GM21723 (cell line): ENCODE measurements around the gene HHATL.
"Not testable (repeated sequence)": the region's sequence is repeated elsewhere in the genome, so short reads cannot be mapped to it uniquely, and the experiment has no call there.

Experiments
- ATAC-seq: cut with Tn5 transposase; IDR thresholded peaks from one replicate; pipeline ENCODE4 v1.9.1; 2021; ENCODE audit warnings: mild to moderate bottlenecking, moderate library complexity; ENCODE audit not compliant: unreplicated experiment

HHATL gene

GRCh38 chr3:42734263-42734860 lies 31.8 kb upstream of the HHATL start:
- no peak for ATAC-seq

- no peak for ATAC-seq
Measured at GRCh38 chr3:42733501-42734262, 31.1 kb upstream of the HHATL start.

GRCh38 chr3:42732829-42733459 lies 30.3 kb upstream of the HHATL start:
- ATAC-seq = no peak

- no peak for ATAC-seq
Measured at GRCh38 chr3:42732196-42732828, 29.7 kb upstream of the HHATL start.

GRCh38 chr3:42731476-42732195 lies 29.0 kb upstream of the HHATL start:
- ATAC-seq = no peak

GRCh38 chr3:42730706-42731420 lies 28.3 kb upstream of the HHATL start:
- no peak for ATAC-seq

GRCh38 chr3:42730294-42730693 lies 27.7 kb upstream of the HHATL start:
- ATAC-seq = no peak

- ATAC-seq = no peak
Measured at GRCh38 chr3:42729404-42730145, 27.0 kb upstream of the HHATL start.

- no peak for ATAC-seq
Measured at GRCh38 chr3:42728668-42729364, 26.2 kb upstream of the HHATL start.

- ATAC-seq = no peak
Measured at GRCh38 chr3:42728056-42728455, 25.5 kb upstream of the HHATL start.

- ATAC-seq = no peak
Measured at GRCh38 chr3:42725454-42725853, 22.9 kb upstream of the HHATL start.

- ATAC-seq = no peak
Measured at GRCh38 chr3:42723219-42723618, 20.6 kb upstream of the HHATL start.

GRCh38 chr3:42722442-42722841 lies 19.8 kb upstream of the HHATL start:
- not testable (repeated sequence) for ATAC-seq

- ATAC-seq = no peak
Measured at GRCh38 chr3:42721690-42722089, 19.1 kb upstream of the HHATL start.

- ATAC-seq = no peak
Measured at GRCh38 chr3:42720126-42720525, 17.5 kb upstream of the HHATL start.

- ATAC-seq = no peak
Measured at GRCh38 chr3:42719002-42719401, 16.4 kb upstream of the HHATL start.

- no peak for ATAC-seq
Measured at GRCh38 chr3:42718338-42718737, 15.7 kb upstream of the HHATL start.

GRCh38 chr3:42717306-42717705 lies 14.7 kb upstream of the HHATL start:
- ATAC-seq = no peak

- no peak for ATAC-seq
Measured at GRCh38 chr3:42714171-42714852, 11.7 kb upstream of the HHATL start.
